T-helper 2 cell treated with Interferon-gamma antibody and Interleukin-4, amounts not matched to agents 5 μg/mL and 100 μg/mL, for 36 hours (primary cell): ENCODE measurements around the gene NAT8L.
"Not testable (repeated sequence)": the region's sequence is repeated elsewhere in the genome, so short reads cannot be mapped to it uniquely, and the experiment has no call there.

Experiments
- DNase-seq: peaks from one replicate; pipeline ENCODE4 v3.0.0; 2021; ENCODE audit warnings: low spot score
- H3K27ac Mint-ChIP-seq: one replicate; pipeline ENCODE4 v1.8.0; 2021; ENCODE audit warnings: mild to moderate bottlenecking, mixed read lengths
- H3K27me3 Mint-ChIP-seq: one replicate; pipeline ENCODE4 v1.8.0; 2021; ENCODE audit warnings: low read depth, mixed read lengths
- H3K36me3 Mint-ChIP-seq: one replicate; pipeline ENCODE4 v1.8.0; 2021; ENCODE audit warnings: low read depth, mixed read lengths
- H3K4me1 Mint-ChIP-seq: one replicate; pipeline ENCODE4 v1.8.0; 2021; ENCODE audit warnings: low read depth, mixed read lengths
- H3K4me3 Mint-ChIP-seq: one replicate; pipeline ENCODE4 v1.8.0; 2022; ENCODE audit warnings: mild to moderate bottlenecking, moderate library complexity, mixed read lengths
- H3K9me3 Mint-ChIP-seq: one replicate; pipeline ENCODE4 v1.8.0; 2021; ENCODE audit warnings: mixed read lengths

NAT8L gene

DNA sequence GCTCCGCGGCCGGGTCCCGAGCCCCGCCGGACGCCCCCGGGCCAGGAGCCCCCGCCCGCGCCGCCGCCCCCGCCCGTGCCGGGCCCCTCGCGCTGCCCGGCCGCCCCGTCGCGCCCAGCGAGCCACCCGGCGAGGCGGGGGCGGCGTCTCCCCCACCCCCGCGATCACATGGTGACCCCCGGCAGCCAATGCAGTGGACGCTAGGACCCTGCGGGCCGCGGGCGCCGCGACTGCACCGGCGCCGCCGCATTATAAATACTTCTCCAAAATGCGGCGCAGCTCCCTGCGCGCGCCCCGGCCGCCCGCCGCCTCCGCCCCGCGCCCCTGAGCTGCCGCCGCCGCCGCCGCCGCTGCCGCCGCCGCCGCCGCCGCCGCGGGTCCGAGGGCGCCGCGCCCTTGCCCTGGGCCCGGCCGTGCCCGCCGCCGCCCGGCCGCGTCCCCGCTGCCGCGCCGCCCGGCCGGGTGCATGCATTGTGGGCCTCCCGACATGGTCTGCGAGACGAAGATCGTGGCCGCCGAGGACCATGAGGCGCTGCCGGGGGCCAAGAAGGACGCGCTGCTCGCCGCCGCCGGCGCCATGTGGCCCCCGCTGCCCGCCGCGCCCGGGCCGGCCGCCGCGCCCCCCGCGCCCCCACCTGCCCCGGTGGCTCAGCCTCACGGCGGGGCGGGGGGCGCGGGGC lies at the start of gene NAT8L:
TSS of gene NAT8L (plus strand) at position 282 of the 680 bp plus-strand sequence. CDS start at position 467, 185 bp downstream.
- DNase-seq, result peak; percentile 41
- no peak within 1 kb of the TSS for H3K4me3 Mint-ChIP-seq
- H3K27me3 Mint-ChIP-seq, result peaks cover 31% of the 10 kb centered on the region
- no peak within 1 kb of the TSS for H3K27ac Mint-ChIP-seq
- no peaks in the 10 kb centered on the region for H3K36me3 Mint-ChIP-seq
- H3K9me3 Mint-ChIP-seq, result no peaks in the 10 kb centered on the region
- no peaks in the 10 kb centered on the region for H3K4me1 Mint-ChIP-seq

DNA sequence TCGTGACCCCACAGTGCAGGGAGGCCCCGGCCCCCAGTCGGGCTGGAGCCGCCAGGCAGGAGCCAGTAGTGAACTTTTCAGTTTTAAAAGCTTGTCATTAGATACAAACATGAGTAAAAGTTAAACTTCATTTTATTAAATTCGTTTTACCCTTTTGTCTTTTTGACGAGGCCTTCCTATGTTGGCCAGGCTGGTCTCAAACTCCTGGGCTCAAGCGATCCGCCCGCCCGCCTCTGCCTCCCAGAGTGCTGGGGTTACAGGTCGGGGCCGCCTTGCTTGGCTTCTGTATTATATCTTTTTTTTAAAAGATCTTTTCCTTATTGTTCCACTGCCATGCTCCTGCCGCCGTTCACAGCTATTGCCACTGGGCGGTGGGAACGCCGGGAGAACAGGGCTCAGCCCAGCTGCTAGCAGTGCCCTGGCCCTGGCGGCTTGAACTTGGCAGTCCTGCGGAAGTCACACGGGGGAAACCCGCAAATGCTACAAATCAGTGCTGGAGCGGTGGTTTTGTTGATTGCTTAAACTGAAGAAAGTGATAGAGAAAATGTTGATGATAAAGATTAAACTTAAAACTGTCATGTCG lies 49.4 kb upstream of the NAT8L start:
- peak overlapping the region; percentile 91 for H3K27ac Mint-ChIP-seq
- no peaks in the 10 kb centered on the region for H3K9me3 Mint-ChIP-seq
- peak overlapping the region; percentile 91 for H3K4me3 Mint-ChIP-seq
- H3K4me1 Mint-ChIP-seq, result peaks cover 28% of the 10 kb centered on the region
- H3K27me3 Mint-ChIP-seq, result peaks cover 17% of the 10 kb centered on the region
- H3K36me3 Mint-ChIP-seq, result peaks cover 13% of the 10 kb centered on the region
- DNase-seq, result peak; percentile 45

DNA sequence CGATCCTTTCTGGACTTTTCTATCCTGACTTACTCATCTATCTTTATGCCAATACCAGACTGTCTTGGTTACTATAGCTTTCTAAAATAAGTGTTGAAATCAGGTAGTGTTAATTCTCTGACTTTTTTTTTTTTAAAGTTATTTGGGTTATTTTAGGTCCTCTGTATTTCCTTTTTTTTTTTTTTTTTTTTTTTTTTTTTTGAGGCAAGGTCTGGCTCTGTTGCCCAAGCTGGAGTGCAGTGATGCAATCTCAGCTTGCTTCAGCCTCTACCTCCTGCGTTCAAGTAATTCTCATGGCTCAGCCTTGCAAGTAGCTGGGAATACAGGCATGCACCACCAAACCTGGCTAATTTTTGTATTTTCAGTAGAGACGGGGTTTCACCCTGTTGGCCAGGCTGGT lies 47.5 kb upstream of the NAT8L start:
- no peak for DNase-seq
- H3K27me3 Mint-ChIP-seq, result peaks cover 21% of the 10 kb centered on the region
- no peak overlapping the region for H3K27ac Mint-ChIP-seq
- peaks cover 2% of the 10 kb centered on the region for H3K36me3 Mint-ChIP-seq
- H3K4me1 Mint-ChIP-seq, result peaks cover 16% of the 10 kb centered on the region
- H3K9me3 Mint-ChIP-seq, result no peaks in the 10 kb centered on the region
- no peak overlapping the region for H3K4me3 Mint-ChIP-seq

GRCh38 chr4:2015008-2015407 lies 44.1 kb upstream of the NAT8L start:
- no peak overlapping the region for H3K27ac Mint-ChIP-seq

DNA sequence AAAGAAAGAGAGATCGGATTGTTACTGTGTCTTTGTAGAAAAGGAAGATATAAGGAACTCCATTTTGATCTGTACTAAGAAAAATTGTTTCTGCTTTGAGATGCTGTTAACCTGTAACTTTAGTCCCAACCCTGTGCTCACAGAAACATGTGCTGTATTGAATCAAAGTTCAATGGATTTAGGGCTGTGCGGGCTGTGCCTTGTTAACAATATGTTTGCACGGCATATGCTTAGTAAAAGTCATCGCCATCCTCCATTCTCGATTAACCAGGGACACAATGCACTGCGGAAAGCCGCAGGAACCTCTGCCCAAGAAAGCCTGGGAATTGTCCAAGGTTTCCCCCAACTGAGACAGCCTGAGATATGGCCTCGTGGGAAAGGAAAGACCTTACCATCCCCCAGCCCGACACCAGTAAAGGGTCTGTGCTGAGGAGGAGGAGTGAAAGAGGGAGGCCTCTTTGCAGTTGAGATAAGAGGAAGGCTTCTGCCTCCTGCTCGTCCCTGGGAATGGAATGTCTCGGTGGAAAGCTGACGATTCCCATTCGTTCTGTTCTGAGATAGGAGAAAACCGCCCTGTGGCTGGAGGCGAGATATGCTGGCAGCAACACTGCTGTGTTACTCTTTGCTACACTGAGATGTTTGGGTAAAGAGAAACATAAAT lies 37.6 kb upstream of the NAT8L start:
- H3K4me1 Mint-ChIP-seq, H3K36me3 Mint-ChIP-seq, DNase-seq, H3K9me3 Mint-ChIP-seq, H3K4me3 Mint-ChIP-seq, H3K27ac Mint-ChIP-seq: not testable (repeated sequence)
- H3K27me3 Mint-ChIP-seq, result peaks cover 48% of the 10 kb centered on the region

More at GRCh38 chr4:2015008-2015407, 44.1 kb upstream of the NAT8L start:
- H3K36me3 Mint-ChIP-seq, result no peaks in the 10 kb centered on the region
- H3K4me1 Mint-ChIP-seq, result peaks cover 8% of the 10 kb centered on the region
- H3K27me3 Mint-ChIP-seq, result peaks cover 25% of the 10 kb centered on the region
- H3K9me3 Mint-ChIP-seq, result no peaks in the 10 kb centered on the region
- no peak for DNase-seq
- H3K4me3 Mint-ChIP-seq, result no peak overlapping the region

DNA sequence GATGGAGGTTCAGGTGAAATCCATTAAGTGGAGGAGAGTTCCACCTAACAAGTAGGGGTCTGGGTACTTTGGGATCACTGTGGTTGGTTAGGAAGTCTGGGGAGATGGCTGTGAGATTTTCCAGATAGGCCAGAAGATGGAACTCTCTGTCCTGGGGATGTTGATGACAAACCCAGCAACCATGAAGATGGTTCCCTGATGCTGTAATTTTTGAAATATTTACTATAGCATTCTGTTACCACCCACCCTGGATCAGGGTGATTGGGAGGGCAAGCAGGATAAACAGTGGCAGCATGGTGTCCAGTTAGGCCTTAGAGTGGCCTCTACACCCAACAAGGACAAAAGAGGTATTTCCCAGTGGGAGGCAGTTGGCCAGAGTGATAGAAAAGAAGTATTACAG lies 34.4 kb upstream of the NAT8L start:
- peaks cover 12% of the 10 kb centered on the region for H3K9me3 Mint-ChIP-seq

DNA sequence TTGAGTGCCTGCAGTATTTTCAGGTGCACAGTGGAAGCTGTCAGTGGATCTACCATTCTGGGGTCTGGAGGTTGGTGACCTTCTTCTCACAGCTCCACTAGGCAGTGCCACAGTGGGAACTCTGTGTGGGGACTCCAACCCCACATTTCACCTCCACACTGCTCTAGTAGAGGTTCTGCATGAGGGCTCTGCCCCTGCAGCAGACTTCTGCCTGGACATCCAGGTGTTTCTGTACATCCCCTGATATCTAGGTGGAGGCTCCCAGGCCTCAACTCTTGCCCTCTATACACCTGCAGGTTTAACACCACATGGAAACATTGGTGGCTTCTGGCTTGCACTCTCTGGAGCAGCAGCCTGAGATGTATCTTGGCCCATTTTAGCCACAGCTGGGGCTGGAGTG lies 33.3 kb upstream of the NAT8L start:
- Mint-ChIP-seq H3K27ac (no peak overlapping the region), H3K27me3 (peaks cover 64% of the 10 kb centered on the region), H3K36me3 (no peaks in the 10 kb centered on the region), H3K4me1 (no peaks in the 10 kb centered on the region), H3K9me3 (peaks cover 12% of the 10 kb centered on the region), H3K4me3 (no peak overlapping the region)
- no peak for DNase-seq

More for the DNA sequence above, 34.4 kb upstream of the NAT8L start:
- no peak overlapping the region for H3K4me3 Mint-ChIP-seq
- H3K4me1 Mint-ChIP-seq, result no peaks in the 10 kb centered on the region
- no peak for DNase-seq
- peaks cover 66% of the 10 kb centered on the region for H3K27me3 Mint-ChIP-seq
- H3K27ac Mint-ChIP-seq, result no peak overlapping the region
- H3K36me3 Mint-ChIP-seq, result no peaks in the 10 kb centered on the region

DNA sequence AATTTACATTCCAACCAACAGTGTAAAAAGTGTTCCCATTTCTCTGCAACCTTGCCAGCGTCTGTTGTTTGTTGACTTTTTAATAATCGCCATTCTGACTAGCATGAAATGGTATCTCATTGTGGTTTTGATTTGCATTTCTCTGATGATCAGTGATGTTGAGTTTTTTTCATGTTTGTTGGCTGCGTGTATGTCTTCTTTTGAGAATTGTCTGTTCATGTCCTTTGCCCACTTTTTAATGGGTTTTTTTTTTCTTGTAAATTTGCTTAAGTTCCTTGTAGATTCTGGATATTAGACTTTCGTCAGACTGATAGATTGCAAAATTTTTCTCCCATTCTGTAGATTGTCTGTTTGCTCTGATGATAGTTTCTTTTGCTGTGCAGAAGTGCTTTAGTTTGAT lies 32.0 kb upstream of the NAT8L start:
- H3K27me3 Mint-ChIP-seq, result peaks cover 59% of the 10 kb centered on the region
- not testable (repeated sequence) for H3K4me1 Mint-ChIP-seq, DNase-seq, H3K27ac Mint-ChIP-seq, H3K36me3 Mint-ChIP-seq, H3K4me3 Mint-ChIP-seq
- peaks cover 12% of the 10 kb centered on the region for H3K9me3 Mint-ChIP-seq

GRCh38 chr4:2031161-2031560 lies 28.0 kb upstream of the NAT8L start:
- not testable (repeated sequence) for DNase-seq

DNA sequence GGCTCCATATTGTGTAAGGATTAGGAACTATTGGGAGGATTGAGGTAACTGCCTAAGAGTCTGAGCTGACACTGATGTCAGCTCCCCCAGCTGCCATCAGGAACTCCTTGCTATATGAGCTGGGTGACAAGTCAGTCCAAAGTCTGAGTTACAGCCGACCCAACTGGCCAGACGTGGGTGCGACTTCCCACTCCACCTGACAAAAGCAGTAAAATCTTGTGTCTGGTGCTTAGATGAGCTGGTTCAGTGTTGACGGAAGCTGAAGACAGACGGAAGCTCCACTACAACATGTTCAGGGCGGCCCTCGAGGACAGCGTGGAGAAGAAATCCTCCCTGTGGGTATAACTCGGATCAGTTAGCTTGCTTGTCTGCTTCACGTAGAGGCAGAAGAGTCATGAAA lies 22.8 kb upstream of the NAT8L start:
- Mint-ChIP-seq H3K9me3 (no peaks in the 10 kb centered on the region), H3K27ac (no peak overlapping the region), H3K4me1 (peaks cover 2% of the 10 kb centered on the region), H3K27me3 (peaks cover 56% of the 10 kb centered on the region), H3K36me3 (no peaks in the 10 kb centered on the region), H3K4me3 (no peak overlapping the region)
- DNase-seq, result no peak

More at GRCh38 chr4:2031161-2031560, 28.0 kb upstream of the NAT8L start:
- not testable (repeated sequence) for H3K4me1 Mint-ChIP-seq, H3K27ac Mint-ChIP-seq, H3K36me3 Mint-ChIP-seq, H3K4me3 Mint-ChIP-seq
- Mint-ChIP-seq H3K9me3 (peaks cover 12% of the 10 kb centered on the region), H3K27me3 (peaks cover 63% of the 10 kb centered on the region)

DNA sequence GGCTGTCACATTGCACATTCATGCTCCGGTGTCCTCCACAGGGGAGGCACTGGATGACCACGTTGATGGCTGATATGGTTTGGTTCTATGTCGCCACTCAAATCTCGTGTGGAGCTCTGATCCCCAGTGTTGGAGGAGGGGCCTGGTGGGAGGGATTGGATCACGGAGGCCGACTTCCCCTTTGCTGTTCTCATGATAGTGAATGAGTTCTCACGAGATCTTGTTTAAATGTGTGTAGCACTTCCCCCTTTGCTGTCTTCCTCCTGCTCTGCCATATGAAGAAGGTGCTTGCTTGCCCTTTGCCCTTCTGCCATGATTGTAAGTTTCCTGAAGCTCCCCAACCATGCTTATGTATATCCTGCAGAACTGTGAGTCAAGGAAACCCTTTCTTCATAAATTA lies 22.3 kb upstream of the NAT8L start:
- peaks cover 58% of the 10 kb centered on the region for H3K27me3 Mint-ChIP-seq
- no peak for DNase-seq
- no peaks in the 10 kb centered on the region for H3K36me3 Mint-ChIP-seq
- H3K9me3 Mint-ChIP-seq, result no peaks in the 10 kb centered on the region
- H3K27ac Mint-ChIP-seq, result no peak overlapping the region
- no peak overlapping the region for H3K4me3 Mint-ChIP-seq
- H3K4me1 Mint-ChIP-seq, result peaks cover 2% of the 10 kb centered on the region

DNA sequence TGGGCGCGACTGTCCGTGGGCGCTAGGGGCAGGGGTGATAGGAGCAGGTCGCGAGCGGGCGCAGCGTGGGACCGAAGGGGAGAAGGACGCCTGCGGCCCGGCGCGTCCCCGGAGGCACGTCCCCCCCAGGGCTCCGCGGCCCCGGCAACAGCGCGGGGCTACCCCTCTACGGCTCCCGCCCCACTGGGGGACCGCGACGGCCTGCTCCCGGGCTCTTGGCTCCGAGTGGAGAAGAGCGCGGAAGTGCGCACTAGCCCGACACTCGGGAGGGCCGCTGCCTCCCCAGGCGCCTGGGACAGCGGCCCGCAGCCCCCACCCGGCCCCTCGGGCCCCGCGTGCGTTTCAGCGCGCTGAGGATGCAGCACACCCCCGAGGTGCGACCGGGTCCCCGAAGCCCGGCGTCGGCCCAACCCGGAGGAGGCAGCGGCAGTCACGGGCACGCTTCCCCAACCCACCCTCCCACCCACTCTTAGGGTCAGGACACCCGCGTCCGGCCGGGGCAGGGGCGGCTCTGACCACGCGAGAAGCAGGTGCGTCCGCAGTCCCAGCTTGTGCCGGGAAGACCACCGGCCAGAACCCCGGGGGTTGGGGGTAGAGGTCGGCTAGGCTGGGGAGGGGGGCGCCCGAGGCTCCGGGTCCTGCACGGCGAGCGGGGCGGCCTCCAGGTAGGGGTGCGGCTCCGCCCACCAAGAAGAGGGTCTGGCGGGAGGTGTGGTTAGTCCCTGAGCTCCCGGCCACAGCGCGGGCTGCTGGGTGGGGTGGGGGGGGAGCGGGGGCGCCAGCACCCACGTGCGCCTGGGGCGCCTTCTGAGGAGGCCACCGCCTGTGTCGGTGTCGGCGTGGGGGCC lies 18.5 kb upstream of the NAT8L start:
- no peak for DNase-seq
- Mint-ChIP-seq H3K4me1 (peaks cover 2% of the 10 kb centered on the region), H3K9me3 (no peaks in the 10 kb centered on the region), H3K27me3 (peaks cover 45% of the 10 kb centered on the region), H3K27ac (no peak overlapping the region), H3K4me3 (peak overlapping the region; percentile 62), H3K36me3 (no peaks in the 10 kb centered on the region)

DNA sequence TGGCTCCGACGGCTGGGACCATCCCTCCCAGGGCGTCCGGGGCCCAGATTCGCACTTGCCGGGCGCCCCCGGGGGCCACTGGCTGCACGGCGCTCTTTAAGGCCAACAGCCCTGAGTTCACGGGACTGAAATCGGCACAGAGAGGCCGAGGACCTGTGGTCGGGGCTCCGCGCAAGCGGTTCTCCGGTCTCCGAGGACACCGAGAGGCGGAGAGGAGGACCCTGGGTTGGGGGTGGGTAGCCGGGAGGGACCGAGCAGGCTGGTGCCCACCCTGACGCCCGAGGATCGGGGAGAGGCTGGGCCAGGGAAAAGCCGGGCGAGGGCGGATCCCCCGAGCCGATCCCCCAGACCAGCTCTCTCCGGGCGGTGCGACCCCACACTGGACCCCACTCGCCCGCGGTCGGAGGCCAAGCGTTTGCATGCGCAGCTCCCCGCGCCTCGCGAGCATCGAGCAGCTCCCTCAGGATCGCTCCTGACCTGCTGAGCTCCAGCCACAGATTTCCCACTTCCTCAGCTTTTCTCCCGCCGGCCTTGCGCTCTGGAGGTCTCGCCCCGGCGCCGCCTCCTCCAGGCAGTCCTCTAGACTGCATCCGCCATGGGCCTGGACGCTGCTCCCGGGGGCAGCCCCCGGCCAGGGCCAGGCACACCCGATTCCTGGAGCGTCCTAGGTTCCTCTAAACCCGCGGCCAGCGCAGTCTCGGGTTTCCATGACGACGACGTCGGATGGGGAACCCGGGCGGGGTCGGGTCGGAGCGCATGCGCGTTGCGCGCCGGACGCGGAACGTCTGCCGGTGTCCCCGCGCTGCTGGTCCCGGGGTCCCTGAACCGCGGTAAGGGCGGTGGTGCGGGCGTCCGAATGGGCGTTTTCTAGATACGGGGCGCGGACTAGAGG lies 17.6 kb upstream of the NAT8L start:
- peak overlapping the region; percentile 77 for H3K4me3 Mint-ChIP-seq
- H3K27me3 Mint-ChIP-seq, result peaks cover 39% of the 10 kb centered on the region
- no peaks in the 10 kb centered on the region for H3K36me3 Mint-ChIP-seq
- peak; percentile 88 for DNase-seq
- peaks cover 2% of the 10 kb centered on the region for H3K4me1 Mint-ChIP-seq
- no peaks in the 10 kb centered on the region for H3K9me3 Mint-ChIP-seq
- peak overlapping the region; percentile 31 for H3K27ac Mint-ChIP-seq
